ENCODE measurements around the gene RIN1.

DNA sequence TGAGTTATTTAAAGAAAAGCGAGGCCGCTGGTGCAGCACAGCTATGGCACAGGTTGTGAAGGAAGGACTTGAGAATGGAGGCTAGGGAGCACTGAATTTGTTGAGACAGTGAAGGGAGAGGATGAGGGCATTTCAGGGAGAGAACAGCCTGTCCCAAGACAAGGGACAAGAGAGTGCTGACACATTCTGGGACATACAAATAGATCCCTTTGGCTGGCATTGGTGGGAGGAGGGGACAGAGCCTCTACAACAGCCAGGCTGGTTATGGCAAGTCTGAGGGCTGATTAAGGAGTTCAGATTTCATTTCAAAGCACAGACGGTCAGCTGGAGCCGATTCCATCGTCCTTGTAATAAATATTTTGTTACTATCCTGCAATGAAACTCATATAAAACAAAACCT, 37.0 kb upstream of the RIN1 start:
- TF ChIP-seq, protein P1, sequence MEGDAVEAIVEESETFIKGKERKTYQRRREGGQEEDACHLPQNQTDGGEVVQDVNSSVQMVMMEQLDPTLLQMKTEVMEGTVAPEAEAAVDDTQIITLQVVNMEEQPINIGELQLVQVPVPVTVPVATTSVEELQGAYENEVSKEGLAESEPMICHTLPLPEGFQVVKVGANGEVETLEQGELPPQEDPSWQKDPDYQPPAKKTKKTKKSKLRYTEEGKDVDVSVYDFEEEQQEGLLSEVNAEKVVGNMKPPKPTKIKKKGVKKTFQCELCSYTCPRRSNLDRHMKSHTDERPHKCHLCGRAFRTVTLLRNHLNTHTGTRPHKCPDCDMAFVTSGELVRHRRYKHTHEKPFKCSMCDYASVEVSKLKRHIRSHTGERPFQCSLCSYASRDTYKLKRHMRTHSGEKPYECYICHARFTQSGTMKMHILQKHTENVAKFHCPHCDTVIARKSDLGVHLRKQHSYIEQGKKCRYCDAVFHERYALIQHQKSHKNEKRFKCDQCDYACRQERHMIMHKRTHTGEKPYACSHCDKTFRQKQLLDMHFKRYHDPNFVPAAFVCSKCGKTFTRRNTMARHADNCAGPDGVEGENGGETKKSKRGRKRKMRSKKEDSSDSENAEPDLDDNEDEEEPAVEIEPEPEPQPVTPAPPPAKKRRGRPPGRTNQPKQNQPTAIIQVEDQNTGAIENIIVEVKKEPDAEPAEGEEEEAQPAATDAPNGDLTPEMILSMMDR (IDR thresholded peaks at IDR 0.05), result no peak
- TF ChIP-seq POLR2A (IDR thresholded peaks at IDR 0.05), result no peak

All from prostate gland (tissue), 2 donors.